Right lobe of liver (tissue), 4 donors: ENCODE data around the gene ZNF718.

ENCODE experiments used
- POLR2A ChIP-seq: fragments of 450-650 bp; IDR thresholded peaks from one replicate; pipeline ENCODE4 v1.6.1; 2017; ENCODE audit warnings: antibody characterized with exemption, mild to moderate bottlenecking
- TF ChIP-seq, protein P1 (sequence below), 4 donors: fragments of 200-600 bp in 3 of 4; fragments of 450-650 bp in 1 of 4; IDR thresholded peaks; one replicate each; pipeline versions ENCODE4 v1.5.1 to v1.8.0; 2016 to 2022; ENCODE audit warnings: antibody characterized with exemption in 4 of 4, mild to moderate bottlenecking in 2 of 4
- donor health status: DM: no; HTN: no; CAD: no.
- donor health status: DM: no; HTN: no; CAD: no.
- donor health status: DM: no; HTN: yes; CAD: no.

DNA sequence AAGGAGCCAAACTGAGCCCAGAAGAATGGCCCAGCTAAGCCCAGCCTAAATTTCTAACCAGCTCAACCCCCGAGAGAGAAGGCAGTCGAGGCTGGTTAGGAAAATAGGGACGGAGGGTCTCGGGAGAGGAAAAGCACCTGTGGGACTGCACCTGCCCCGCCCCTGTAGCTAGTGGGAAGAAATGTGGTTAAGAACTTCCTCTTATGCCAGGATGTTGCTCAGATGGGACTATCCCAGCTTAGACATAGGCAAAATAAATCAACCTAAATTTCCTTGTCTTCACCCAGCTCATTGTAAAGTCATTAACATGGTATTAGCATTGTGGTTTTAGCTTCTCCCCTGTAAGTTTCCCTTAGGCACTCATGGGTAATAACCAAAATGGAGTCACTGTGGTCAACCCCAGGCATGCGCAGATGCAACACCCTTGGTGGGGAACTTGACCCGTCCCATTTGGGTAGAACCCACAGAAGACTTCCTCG, 86.8 kb downstream of the ZNF718 start:
- TF ChIP-seq, protein P1, sequence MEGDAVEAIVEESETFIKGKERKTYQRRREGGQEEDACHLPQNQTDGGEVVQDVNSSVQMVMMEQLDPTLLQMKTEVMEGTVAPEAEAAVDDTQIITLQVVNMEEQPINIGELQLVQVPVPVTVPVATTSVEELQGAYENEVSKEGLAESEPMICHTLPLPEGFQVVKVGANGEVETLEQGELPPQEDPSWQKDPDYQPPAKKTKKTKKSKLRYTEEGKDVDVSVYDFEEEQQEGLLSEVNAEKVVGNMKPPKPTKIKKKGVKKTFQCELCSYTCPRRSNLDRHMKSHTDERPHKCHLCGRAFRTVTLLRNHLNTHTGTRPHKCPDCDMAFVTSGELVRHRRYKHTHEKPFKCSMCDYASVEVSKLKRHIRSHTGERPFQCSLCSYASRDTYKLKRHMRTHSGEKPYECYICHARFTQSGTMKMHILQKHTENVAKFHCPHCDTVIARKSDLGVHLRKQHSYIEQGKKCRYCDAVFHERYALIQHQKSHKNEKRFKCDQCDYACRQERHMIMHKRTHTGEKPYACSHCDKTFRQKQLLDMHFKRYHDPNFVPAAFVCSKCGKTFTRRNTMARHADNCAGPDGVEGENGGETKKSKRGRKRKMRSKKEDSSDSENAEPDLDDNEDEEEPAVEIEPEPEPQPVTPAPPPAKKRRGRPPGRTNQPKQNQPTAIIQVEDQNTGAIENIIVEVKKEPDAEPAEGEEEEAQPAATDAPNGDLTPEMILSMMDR (IDR thresholded peaks at IDR 0.05), result no peak
- no peak for TF ChIP-seq POLR2A
